ENCODE data around the gene ITPR1.

ITPR1 gene

DNA sequence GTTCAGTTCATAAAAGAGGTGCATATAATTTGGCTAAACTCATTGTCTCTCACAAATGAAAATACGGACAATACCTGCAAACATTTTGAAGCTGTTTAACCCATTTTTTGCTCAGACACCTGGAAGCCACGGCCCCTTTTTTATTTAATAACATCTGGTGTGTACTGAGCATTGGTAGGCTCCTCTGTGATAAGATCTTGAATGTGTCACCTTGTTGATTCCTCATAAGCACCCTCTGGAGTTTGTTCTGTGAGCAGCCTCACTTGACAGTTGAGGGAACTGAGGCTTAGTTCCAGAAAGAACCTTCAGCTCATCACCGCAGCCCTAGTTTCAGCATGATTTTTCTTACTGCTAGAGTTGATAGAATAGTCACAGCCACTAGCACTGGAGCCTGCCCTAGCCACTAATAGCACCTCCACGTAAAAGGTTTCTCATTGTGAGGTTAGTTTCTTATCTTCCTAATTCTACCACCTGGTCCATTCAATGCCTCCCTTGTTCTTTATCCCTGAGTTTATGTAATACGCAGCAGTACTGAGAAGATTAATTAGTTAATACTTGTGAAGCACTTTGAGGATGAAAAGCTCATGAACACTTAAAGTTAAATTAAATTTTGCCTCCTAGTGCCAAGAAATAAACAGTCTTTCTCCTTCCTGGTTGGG, 71.9 kb downstream of the ITPR1 start:
- Histone ChIP-seq H3K4me3 (ENCODE audit: insufficient read length, low read depth) (no peak overlapping the region), H3K9ac (ENCODE audit: insufficient read length, low read depth) (no peak overlapping the region), H3K36me3 (ENCODE audit: insufficient read depth, insufficient read length, low read length) (no peaks in the 10 kb centered on the region), H3K27me3 (ENCODE audit: insufficient read depth, insufficient read length) (no peaks in the 10 kb centered on the region), H3K4me1 (ENCODE audit: insufficient read depth, insufficient read length) (no peaks in the 10 kb centered on the region), H3K9me3 (ENCODE audit: insufficient read depth, low read length) (no peaks in the 10 kb centered on the region)
- no peak for DNase-seq (ENCODE audit: low read depth, low spot score)
- TF ChIP-seq ZNF274 (IDR thresholded peaks at IDR 0.05; ENCODE audit: low read depth, low read length): no peak
- no peak for TF ChIP-seq YY1 (IDR thresholded peaks at IDR 0.05; ENCODE audit: insufficient read depth, insufficient read length)
- TF ChIP-seq SUZ12 (IDR thresholded peaks at IDR 0.05; ENCODE audit: extremely low read depth, insufficient read depth, insufficient read length): no peak

DNA sequence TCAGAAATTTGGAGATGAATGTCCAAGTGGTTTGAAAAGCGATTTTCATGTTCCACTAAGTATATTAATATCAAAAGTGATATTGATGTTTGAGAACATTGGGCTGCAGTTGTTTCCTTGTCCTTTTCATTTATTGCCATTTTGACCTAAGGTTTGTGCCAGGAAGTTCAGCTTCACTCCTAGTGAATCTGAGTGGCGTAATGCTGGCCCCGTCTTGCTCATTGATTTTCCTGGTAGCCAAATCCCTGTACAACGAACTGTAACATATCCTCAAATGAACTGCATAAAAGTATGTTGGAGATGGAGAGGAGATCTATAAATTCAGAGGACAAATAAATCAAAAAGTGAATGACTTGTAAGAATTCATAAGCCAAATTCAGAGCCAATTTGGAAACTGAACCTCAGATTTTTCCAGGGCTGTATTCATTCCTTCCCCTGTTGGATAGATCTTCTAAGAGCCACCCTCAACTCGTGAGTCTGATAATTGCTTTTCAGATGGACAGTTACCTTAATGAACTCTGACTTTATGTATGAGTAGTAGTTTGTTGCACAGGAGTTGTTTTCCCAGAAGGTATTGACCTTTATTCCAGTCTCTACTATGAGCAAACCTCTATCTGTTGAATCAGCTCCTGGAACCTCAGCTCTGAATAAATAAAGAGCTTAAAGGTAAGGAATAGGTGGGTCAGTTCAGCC, 72.8 kb downstream of the ITPR1 start:
- H3K36me3 ChIP-seq (ENCODE audit: insufficient read depth, insufficient read length, low read length): no peaks in the 10 kb centered on the region
- no peaks in the 10 kb centered on the region for H3K4me1 ChIP-seq (ENCODE audit: insufficient read depth, insufficient read length)
- H3K9ac ChIP-seq (ENCODE audit: insufficient read length, low read depth): no peak overlapping the region
- no peak for DNase-seq (ENCODE audit: low read depth, low spot score)
- H3K9me3 ChIP-seq (ENCODE audit: insufficient read depth, low read length): no peaks in the 10 kb centered on the region
- TF ChIP-seq ZNF274 (IDR thresholded peaks at IDR 0.05; ENCODE audit: low read depth, low read length): no peak
- no peak for TF ChIP-seq YY1 (IDR thresholded peaks at IDR 0.05; ENCODE audit: insufficient read depth, insufficient read length)
- TF ChIP-seq SUZ12 (IDR thresholded peaks at IDR 0.05; ENCODE audit: extremely low read depth, insufficient read depth, insufficient read length): no peak
- H3K27me3 ChIP-seq (ENCODE audit: insufficient read depth, insufficient read length): no peaks in the 10 kb centered on the region
- H3K4me3 ChIP-seq (ENCODE audit: insufficient read length, low read depth): no peak overlapping the region

DNA sequence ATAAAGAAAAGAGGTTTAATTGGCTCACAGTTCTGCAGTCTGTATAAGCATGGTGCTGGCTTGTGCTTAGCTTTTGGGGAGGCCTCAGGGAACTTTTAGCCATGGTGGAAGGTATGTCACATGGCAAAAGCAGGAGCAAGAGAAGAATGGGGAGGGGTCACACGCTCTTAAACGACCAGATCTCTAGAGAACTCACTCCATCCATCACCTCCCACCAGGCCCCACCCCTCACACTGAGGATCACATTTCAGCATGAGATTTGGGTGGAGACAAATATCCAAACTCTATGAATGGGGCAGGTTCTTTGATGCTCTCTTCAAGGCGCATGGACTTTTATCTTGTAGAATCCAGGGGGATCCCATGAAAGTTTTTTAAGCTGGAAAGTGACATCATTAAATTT, 75.7 kb downstream of the ITPR1 start:
- DNase-seq (ENCODE audit: low read depth, low spot score): no peak
- Histone ChIP-seq H3K9me3 (ENCODE audit: insufficient read depth, low read length) (no peaks in the 10 kb centered on the region), H3K4me3 (ENCODE audit: insufficient read length, low read depth) (no peak overlapping the region), H3K9ac (ENCODE audit: insufficient read length, low read depth) (no peak overlapping the region), H3K4me1 (ENCODE audit: insufficient read depth, insufficient read length) (no peaks in the 10 kb centered on the region), H3K27me3 (ENCODE audit: insufficient read depth, insufficient read length) (no peaks in the 10 kb centered on the region), H3K36me3 (ENCODE audit: insufficient read depth, insufficient read length, low read length) (no peaks in the 10 kb centered on the region)
- TF ChIP-seq YY1 (IDR thresholded peaks at IDR 0.05; ENCODE audit: insufficient read depth, insufficient read length) (no peak), SUZ12 (IDR thresholded peaks at IDR 0.05; ENCODE audit: extremely low read depth, insufficient read depth, insufficient read length) (no peak), ZNF274 (IDR thresholded peaks at IDR 0.05; ENCODE audit: low read depth, low read length) (no peak)

DNA sequence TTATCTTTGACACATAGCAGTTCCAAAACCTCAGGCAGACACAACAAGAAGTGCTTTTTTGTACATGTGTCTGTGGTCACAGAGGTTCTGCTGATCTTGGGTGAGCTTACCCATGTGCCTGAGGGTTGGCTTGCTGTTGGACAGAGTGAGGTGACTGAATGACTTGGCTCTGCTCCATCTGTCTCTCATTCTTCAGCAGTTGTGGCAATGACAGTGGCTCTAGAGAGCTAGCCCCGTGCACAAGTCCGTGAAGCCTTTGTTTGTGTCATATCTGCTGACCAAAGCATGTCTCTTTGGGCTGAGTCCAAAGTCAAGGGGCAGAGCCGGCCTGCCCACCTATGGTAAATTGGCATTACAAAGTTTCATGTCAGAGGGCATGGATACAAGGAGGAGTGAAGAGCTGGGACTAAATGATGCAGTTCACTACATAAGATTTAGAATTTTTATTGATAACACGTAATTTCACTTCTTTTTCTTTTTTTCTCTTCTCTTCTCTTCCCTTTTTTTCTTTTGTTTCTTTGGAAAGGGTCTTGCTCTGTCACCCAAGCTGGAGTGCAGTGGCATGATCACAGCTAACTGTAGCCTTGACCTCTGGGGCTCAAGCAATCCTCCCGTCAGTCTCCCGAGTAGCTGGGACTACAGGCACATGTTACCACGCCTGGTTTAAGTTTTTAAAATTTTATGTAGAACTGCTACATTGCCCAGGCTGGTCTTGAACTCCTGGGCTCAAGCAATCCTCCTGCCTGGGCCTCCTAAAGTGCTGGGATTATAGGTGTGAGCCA, 77.9 kb downstream of the ITPR1 start:
- Histone ChIP-seq H3K9me3 (ENCODE audit: insufficient read depth, low read length) (no peaks in the 10 kb centered on the region), H3K9ac (ENCODE audit: insufficient read length, low read depth) (no peak overlapping the region), H3K27me3 (ENCODE audit: insufficient read depth, insufficient read length) (no peaks in the 10 kb centered on the region), H3K4me1 (ENCODE audit: insufficient read depth, insufficient read length) (no peaks in the 10 kb centered on the region), H3K4me3 (ENCODE audit: insufficient read length, low read depth) (no peak overlapping the region), H3K36me3 (ENCODE audit: insufficient read depth, insufficient read length, low read length) (no peaks in the 10 kb centered on the region)
- no peak for DNase-seq (ENCODE audit: low read depth, low spot score)
- TF ChIP-seq SUZ12 (IDR thresholded peaks at IDR 0.05; ENCODE audit: extremely low read depth, insufficient read depth, insufficient read length) (no peak), ZNF274 (IDR thresholded peaks at IDR 0.05; ENCODE audit: low read depth, low read length) (no peak), YY1 (IDR thresholded peaks at IDR 0.05; ENCODE audit: insufficient read depth, insufficient read length) (no peak)

DNA sequence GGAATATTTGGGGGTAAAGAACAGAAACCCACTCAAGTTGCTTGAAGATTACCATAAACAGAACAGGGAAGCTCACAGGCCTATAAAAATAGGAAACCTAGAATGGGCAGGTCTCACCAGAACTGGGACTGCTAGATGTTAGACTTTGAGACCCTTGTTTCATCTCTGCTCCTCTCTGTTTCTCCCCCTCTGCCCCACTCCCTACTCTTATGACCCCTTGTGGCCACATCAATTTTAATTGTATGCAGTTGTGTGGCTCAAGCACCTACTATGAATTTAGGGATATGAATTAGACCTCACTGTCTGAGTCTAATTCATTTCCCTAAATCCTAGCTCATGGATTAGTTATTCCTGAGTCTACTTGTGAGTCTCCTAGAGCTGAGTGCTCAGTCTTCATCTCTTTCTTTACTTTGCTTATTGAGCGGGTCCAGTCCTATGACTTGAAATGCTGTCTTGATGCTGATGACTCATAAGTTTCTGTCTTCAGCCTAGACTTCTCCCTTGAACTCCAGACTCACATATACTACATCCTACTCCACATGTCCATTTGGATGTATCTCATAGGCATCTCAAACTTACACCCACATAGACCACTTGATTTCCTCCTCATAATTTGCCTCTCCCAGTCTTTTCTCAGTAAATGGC, 78.7 kb downstream of the ITPR1 start:
- H3K27me3 ChIP-seq (ENCODE audit: insufficient read depth, insufficient read length): no peaks in the 10 kb centered on the region
- no peak overlapping the region for H3K9ac ChIP-seq (ENCODE audit: insufficient read length, low read depth)
- no peaks in the 10 kb centered on the region for H3K9me3 ChIP-seq (ENCODE audit: insufficient read depth, low read length)
- DNase-seq (ENCODE audit: low read depth, low spot score): no peak
- TF ChIP-seq SUZ12 (IDR thresholded peaks at IDR 0.05; ENCODE audit: extremely low read depth, insufficient read depth, insufficient read length) (no peak), YY1 (IDR thresholded peaks at IDR 0.05; ENCODE audit: insufficient read depth, insufficient read length) (no peak), ZNF274 (IDR thresholded peaks at IDR 0.05; ENCODE audit: low read depth, low read length) (no peak)
- no peak overlapping the region for H3K4me3 ChIP-seq (ENCODE audit: insufficient read length, low read depth)
- no peaks in the 10 kb centered on the region for H3K4me1 ChIP-seq (ENCODE audit: insufficient read depth, insufficient read length)
- no peaks in the 10 kb centered on the region for H3K36me3 ChIP-seq (ENCODE audit: insufficient read depth, insufficient read length, low read length)

DNA sequence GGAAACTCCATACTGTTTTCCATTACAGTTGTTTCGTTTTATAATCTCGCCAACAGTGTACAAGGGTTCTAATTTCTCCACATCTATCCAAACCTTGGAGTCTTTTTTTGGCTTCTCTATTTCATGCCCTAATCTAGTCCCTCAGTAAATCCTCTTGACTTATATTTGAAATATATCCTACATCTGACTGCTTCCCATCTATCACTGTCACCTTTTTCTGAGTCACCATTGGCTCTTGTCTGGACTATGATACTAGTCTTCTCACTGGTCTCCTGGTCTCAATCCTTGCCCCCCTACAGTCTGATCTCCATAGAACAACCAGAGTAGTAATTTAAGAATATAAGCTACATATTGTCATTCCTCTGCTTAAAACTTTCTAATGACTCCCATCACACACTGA, 80.0 kb downstream of the ITPR1 start:
- Histone ChIP-seq H3K4me1 (ENCODE audit: insufficient read depth, insufficient read length) (no peaks in the 10 kb centered on the region), H3K4me3 (ENCODE audit: insufficient read length, low read depth) (no peak overlapping the region), H3K9me3 (ENCODE audit: insufficient read depth, low read length) (no peaks in the 10 kb centered on the region), H3K9ac (ENCODE audit: insufficient read length, low read depth) (no peak overlapping the region), H3K27me3 (ENCODE audit: insufficient read depth, insufficient read length) (no peaks in the 10 kb centered on the region), H3K36me3 (ENCODE audit: insufficient read depth, insufficient read length, low read length) (no peaks in the 10 kb centered on the region)
- TF ChIP-seq SUZ12 (IDR thresholded peaks at IDR 0.05; ENCODE audit: extremely low read depth, insufficient read depth, insufficient read length) (no peak), YY1 (IDR thresholded peaks at IDR 0.05; ENCODE audit: insufficient read depth, insufficient read length) (no peak), ZNF274 (IDR thresholded peaks at IDR 0.05; ENCODE audit: low read depth, low read length) (no peak)
- no peak for DNase-seq (ENCODE audit: low read depth, low spot score)
